ENCODE data around the gene PLA2G2F. TPM values are rescaled to one million over a fixed set of nuclear protein-coding genes. Genes with fewer than 3 reads are reported as not detected.
A peak's percentile ranks its signal among the peaks of the same experiment; 100 is the strongest.

Gene PLA2G2F
- total RNA-seq, 2 experiments from 2014 or later: not detected

- Mint-ChIP-seq H3K9me3 (peaks cover 2% of the 10 kb centered on the region), H3K36me3 (ENCODE audit: low read depth) (no peaks in the 10 kb centered on the region), H3K27me3 (no peaks in the 10 kb centered on the region), H3K27ac (no peak overlapping the region), H3K4me3 (no peak overlapping the region), H3K4me1 (ENCODE audit: low read depth) (peaks cover 12% of the 10 kb centered on the region)
- no peaks in the 10 kb centered on the region for H3K9me3 ChIP-seq (ENCODE audit: control insufficient read depth in 1 of 2, insufficient read depth in 1 of 2, low read length in 2 of 2)
- intact Hi-C loops (cut with DNase I, micrococcal nuclease): loop anchor here (1.0 to 10.0 kb wide), 6 partner anchors 42 to 436 kb away; no protein-coding TSS in a partner anchor
- ChIA-PET CTCF (interaction anchor here (1.1 to 2.4 kb wide), 4 partner anchors 29 to 240 kb away, joined by 3 to 18 read pairs (median 6); no protein-coding TSS in a partner anchor), POLR2A (no interaction called here)
- no peak for TF ChIP-seq CTCF (IDR thresholded peaks at IDR 0.05)
- DNase-seq (no peak), ATAC-seq (ENCODE audit: poor library complexity) (no peak)
- H3K27me3 ChIP-seq (ENCODE audit: control insufficient read depth in 1 of 2, insufficient read depth in 2 of 2, low read length in 2 of 2): no peaks in the 10 kb centered on the region
- H3K36me3 ChIP-seq (ENCODE audit: insufficient read depth, low read length): no peaks in the 10 kb centered on the region
- no peak overlapping the region for H3K27ac ChIP-seq (ENCODE audit: low read depth in 1 of 2, low read length in 2 of 2)
- H3K4me1 ChIP-seq (ENCODE audit: insufficient read depth, low read length): peaks cover 21% of the 10 kb centered on the region
- H3K4me3 ChIP-seq (ENCODE audit: low read length): no peak overlapping the region
Observed at GRCh38 chr1:20153000-20153418, 13.9 kb downstream of the PLA2G2F start.

GRCh38 chr1:20154301-20154831 is 15.2 kb downstream of the PLA2G2F start:
- ChIA-PET CTCF (no interaction called here), POLR2A (no interaction called here)
- intact Hi-C loops (cut with DNase I, micrococcal nuclease): loop anchor here (5.0 to 10.0 kb wide), 3 partner anchors 390 to 437 kb away; no protein-coding TSS in a partner anchor
- Histone ChIP-seq H3K4me3 (ENCODE audit: low read length) (no peak overlapping the region), H3K36me3 (ENCODE audit: insufficient read depth, low read length) (no peaks in the 10 kb centered on the region), H3K27me3 (ENCODE audit: control insufficient read depth in 1 of 2, insufficient read depth in 2 of 2, low read length in 2 of 2) (no peaks in the 10 kb centered on the region), H3K9me3 (ENCODE audit: control insufficient read depth in 1 of 2, insufficient read depth in 1 of 2, low read length in 2 of 2) (peaks cover 5 to 6% of the 10 kb centered on the region in 2 experiments), H3K27ac (ENCODE audit: low read depth in 1 of 2, low read length in 2 of 2) (no peak overlapping the region), H3K4me1 (ENCODE audit: insufficient read depth, low read length) (peaks cover 21% of the 10 kb centered on the region)
- peaks cover 12% of the 10 kb centered on the region for H3K4me1 Mint-ChIP-seq (ENCODE audit: low read depth)
- ATAC-seq (ENCODE audit: poor library complexity) (no peak), DNase-seq (peak in 1 of 14 experiments; percentile 18)
- H3K27ac Mint-ChIP-seq: no peak overlapping the region
- TF ChIP-seq CTCF (IDR thresholded peaks at IDR 0.05): no peak
- H3K27me3 Mint-ChIP-seq: no peaks in the 10 kb centered on the region
- H3K9me3 Mint-ChIP-seq: peaks cover 3% of the 10 kb centered on the region
- peak overlapping the region; percentile 39 for H3K4me3 Mint-ChIP-seq
- no peaks in the 10 kb centered on the region for H3K36me3 Mint-ChIP-seq (ENCODE audit: low read depth)

- ChIA-PET CTCF (no interaction called here), POLR2A (no interaction called here)
- H3K27ac ChIP-seq (ENCODE audit: low read depth in 1 of 2, low read length in 2 of 2): no peak overlapping the region
- H3K27me3 ChIP-seq (ENCODE audit: control insufficient read depth in 1 of 2, insufficient read depth in 2 of 2, low read length in 2 of 2): no peaks in the 10 kb centered on the region
- no peak overlapping the region for H3K27ac Mint-ChIP-seq
- H3K36me3 ChIP-seq (ENCODE audit: insufficient read depth, low read length): no peaks in the 10 kb centered on the region
- ATAC-seq (ENCODE audit: poor library complexity) (no peak), DNase-seq (peak in 2 of 14 experiments; percentile 10 to 19)
- H3K9me3 Mint-ChIP-seq: peaks cover 7% of the 10 kb centered on the region
- no peak for TF ChIP-seq CTCF (IDR thresholded peaks at IDR 0.05)
- H3K4me1 ChIP-seq (ENCODE audit: insufficient read depth, low read length): peaks cover 10% of the 10 kb centered on the region
- intact Hi-C loops (cut with DNase I, micrococcal nuclease): loop anchor here in 1 of 2 experiments (10.0 kb wide), 1 partner anchor 394 kb away; no protein-coding TSS in a partner anchor
- no peak overlapping the region for H3K4me3 ChIP-seq (ENCODE audit: low read length)
- peaks cover 13% of the 10 kb centered on the region for H3K36me3 Mint-ChIP-seq (ENCODE audit: low read depth)
- peaks cover 7% of the 10 kb centered on the region for H3K4me1 Mint-ChIP-seq (ENCODE audit: low read depth)
- H3K9me3 ChIP-seq (ENCODE audit: control insufficient read depth in 1 of 2, insufficient read depth in 1 of 2, low read length in 2 of 2): peaks cover 31 to 37% of the 10 kb centered on the region in 2 experiments
- no peak overlapping the region for H3K4me3 Mint-ChIP-seq
- no peaks in the 10 kb centered on the region for H3K27me3 Mint-ChIP-seq
Observed at GRCh38 chr1:20158358-20159070, 19.4 kb downstream of the PLA2G2F start.

Measured in CD4-positive, alpha-beta T cell (primary cell).